ENCODE measurements around the gene CRK.

The CRK gene

GRCh38 chr17:1469231-1469852 lies 13.3 kb upstream of the CRK start:
- TF ChIP-seq, protein P1, sequence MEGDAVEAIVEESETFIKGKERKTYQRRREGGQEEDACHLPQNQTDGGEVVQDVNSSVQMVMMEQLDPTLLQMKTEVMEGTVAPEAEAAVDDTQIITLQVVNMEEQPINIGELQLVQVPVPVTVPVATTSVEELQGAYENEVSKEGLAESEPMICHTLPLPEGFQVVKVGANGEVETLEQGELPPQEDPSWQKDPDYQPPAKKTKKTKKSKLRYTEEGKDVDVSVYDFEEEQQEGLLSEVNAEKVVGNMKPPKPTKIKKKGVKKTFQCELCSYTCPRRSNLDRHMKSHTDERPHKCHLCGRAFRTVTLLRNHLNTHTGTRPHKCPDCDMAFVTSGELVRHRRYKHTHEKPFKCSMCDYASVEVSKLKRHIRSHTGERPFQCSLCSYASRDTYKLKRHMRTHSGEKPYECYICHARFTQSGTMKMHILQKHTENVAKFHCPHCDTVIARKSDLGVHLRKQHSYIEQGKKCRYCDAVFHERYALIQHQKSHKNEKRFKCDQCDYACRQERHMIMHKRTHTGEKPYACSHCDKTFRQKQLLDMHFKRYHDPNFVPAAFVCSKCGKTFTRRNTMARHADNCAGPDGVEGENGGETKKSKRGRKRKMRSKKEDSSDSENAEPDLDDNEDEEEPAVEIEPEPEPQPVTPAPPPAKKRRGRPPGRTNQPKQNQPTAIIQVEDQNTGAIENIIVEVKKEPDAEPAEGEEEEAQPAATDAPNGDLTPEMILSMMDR (IDR thresholded peaks at IDR 0.05) = no peak

- TF ChIP-seq, protein P1 (IDR thresholded peaks at IDR 0.05) = no peak
These were observed 12.0 kb upstream of the CRK start for GRCh38 chr17:1467898-1468492.

- TF ChIP-seq, protein P1 (IDR thresholded peaks at IDR 0.05) = no peak
These were observed 11.2 kb upstream of the CRK start for GRCh38 chr17:1467258-1467657.

DNA sequence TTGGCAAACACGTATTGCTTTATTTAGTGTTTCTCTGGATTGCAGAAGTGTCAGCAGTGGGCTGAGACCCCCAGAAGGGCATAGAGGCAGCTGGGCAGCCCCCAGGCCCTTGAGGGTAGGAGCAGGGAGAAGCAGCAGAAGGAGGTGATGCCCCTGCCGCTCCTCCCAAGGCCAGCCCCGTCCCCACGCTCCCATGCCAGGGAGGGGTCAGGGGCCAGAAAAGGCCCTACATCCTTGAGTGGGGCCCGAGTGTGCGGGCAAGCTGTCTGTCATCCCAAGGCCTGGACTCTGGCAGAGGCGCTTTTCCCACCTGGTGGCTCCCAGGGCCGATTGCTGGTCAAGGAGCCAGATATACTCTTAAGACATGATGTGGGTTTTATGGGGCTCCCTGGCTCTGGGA lies 8.2 kb upstream of the CRK start:
- TF ChIP-seq, protein P1 (IDR thresholded peaks at IDR 0.05) = no peak

GRCh38 chr17:1462164-1463112 lies 6.4 kb upstream of the CRK start:
- TF ChIP-seq, protein P1 (IDR thresholded peaks at IDR 0.05) = no peak

- TF ChIP-seq, protein P1 (IDR thresholded peaks at IDR 0.05) = no peak
These were observed 5.3 kb upstream of the CRK start for GRCh38 chr17:1461198-1461944.

- TF ChIP-seq, protein P1 (IDR thresholded peaks at IDR 0.05) = no peak
These were observed 4.2 kb upstream of the CRK start for GRCh38 chr17:1460233-1460632.

Measured in LNCAP (cell line).